DMS114 treated with DMSO at 0.1 percent for 48 hours (cell line): Measurements from ENCODE around the gene SPESP1.

Source experiments
- DNase-seq: peaks from one replicate; lab custom pipeline; 2025; ENCODE audit not compliant: unreplicated experiment; lab: John Stamatoyannopoulos, UW

Gene SPESP1

DNA sequence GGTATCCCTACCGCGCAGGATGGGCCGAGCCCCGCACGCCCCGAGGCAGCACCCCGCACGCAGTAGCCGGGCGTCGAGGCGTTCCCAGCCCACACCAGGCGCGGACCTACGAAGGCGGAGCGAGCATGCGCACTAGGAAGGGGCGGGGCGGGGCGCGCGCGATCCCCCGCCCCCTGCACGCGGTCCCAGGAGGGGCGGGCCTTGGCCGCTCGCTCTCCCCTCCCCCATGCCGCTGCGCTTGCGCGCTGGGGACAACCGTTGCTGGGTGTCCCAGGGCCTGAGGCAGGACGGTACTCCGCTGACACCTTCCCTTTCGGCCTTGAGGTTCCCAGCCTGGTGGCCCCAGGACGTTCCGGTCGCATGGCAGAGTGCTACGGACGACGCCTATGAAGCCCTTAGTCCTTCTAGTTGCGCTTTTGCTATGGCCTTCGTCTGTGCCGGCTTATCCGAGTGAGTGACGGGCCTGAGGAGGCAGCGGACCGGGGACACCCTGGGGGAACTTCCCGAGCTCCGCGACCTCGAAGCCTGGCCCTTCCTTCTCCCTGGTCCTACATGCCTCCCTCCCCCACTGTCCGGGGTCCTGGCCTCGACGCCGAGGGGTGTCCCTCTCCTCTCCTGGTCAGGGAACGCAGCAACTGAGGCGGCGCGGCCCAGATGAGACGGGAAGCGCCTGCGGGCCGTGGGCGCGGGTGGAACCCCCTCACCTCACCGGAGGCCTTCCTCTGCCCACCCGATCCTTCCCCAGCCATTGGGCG is at the start of gene SPESP1:
SPESP1 (plus strand) TSS at position 258 of the 755 bp plus-strand sequence; CDS start at position 387, 129 bp downstream.
- no peak for DNase-seq

DNA sequence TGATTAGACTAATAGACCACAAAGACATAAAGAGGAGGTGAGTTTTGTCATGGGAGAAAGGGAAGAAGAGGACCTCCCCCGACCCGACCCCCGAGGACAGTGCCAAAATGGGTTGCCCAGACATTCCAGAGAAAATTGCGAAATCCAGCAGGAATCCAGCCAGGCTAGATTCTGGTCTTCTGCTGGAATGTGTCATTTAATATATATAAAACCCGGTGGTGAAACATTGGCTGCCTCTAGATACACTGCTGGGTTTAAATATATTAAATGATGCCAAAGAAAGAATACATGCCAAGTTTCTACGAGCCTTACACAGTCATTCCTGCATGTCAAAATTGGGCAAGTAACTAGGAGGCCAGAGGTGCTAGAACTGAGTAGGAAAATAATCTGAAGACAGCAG is 45.3 kb upstream of the SPESP1 start:
- no peak for DNase-seq

DNA sequence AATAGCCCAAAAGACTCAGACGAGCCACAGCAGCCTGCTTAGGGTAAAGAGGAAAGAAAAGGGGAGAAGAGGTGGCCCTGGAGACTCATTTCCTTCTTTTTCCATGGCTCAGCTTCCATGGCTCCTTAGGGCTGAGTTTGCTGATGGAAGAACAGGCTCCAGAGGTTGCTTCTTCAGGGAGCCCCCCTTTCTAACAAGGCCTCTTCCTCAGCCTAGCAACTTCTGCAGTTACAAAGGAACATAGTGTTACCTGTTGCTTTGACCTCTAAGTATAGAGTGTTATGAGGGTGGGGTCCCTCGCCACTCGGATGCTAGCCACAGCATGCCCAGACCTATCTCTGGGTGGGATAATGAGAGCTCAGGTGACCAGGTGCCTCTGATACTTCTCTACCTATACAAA is 43.2 kb upstream of the SPESP1 start:
- no peak for DNase-seq

- DNase-seq = no peak
Observed at GRCh38 chr15:68887819-68888218, 42.5 kb upstream of the SPESP1 start.

GRCh38 chr15:68888419-68888818 is 41.9 kb upstream of the SPESP1 start:
- no peak for DNase-seq

DNA sequence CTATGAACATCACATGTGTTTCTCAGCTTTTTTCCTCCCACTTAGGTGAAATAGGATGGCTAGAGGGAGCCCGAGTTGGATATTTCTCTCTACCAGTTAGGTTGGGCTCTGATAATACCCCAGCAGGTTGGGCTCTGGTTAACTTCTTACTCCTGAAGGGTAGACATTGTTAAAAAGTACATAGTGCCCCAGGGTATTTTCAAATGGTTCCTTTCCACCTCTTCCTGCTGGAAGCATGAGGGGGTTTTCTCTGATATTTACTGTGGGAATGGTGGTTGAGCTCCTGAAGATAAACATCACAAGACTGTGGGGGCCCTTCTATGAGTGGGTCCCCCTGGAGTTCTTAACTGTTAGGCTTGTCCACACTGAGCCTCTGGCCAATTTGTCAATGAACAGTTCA is 36.1 kb upstream of the SPESP1 start:
- no peak for DNase-seq

DNA sequence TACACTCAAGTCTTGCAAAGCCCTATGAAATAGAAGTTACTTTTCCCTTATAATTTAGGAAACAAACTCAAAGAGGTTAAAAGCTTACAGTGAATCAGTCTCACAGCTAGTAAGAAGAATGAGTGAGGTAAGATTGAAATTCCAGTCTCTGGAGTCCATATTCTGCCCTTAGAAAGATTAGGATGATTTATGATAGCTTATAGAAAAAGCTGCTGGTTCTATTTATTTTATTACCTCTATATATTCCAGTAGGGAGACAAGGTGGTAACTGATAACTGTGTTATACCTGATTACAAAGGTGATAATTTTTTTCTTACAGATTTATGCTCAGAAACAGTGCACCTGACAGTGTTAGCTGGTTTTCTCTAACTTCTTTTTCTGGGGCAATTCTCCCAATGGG is 34.1 kb upstream of the SPESP1 start:
- DNase-seq = no peak

GRCh38 chr15:68897016-68897415 is 33.3 kb upstream of the SPESP1 start:
- no peak for DNase-seq

DNA sequence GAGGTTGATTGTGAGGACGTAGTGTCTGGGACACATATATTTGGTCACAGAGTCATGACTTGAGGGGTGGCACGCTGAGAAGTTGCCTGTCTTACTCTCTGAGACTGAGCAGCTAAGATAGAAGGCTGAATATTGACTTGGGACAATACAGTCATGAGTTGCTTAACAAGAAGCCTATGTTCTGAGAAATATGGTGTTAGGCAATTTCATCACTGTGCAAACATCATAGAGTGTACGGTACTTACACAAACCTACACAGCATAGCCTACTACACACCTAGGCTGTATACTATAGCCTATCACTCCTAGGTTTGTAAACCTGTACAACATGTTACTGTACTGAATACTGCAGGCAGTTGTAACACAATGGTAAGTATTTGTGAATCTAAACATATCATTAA is 30.3 kb upstream of the SPESP1 start:
- no peak for DNase-seq

- DNase-seq = no peak
Observed at GRCh38 chr15:68907396-68907923, 22.9 kb upstream of the SPESP1 start.

- no peak for DNase-seq
Observed at GRCh38 chr15:68909601-68910100, 20.7 kb upstream of the SPESP1 start.

GRCh38 chr15:68910341-68910740 is 20.0 kb upstream of the SPESP1 start:
- no peak for DNase-seq

DNA sequence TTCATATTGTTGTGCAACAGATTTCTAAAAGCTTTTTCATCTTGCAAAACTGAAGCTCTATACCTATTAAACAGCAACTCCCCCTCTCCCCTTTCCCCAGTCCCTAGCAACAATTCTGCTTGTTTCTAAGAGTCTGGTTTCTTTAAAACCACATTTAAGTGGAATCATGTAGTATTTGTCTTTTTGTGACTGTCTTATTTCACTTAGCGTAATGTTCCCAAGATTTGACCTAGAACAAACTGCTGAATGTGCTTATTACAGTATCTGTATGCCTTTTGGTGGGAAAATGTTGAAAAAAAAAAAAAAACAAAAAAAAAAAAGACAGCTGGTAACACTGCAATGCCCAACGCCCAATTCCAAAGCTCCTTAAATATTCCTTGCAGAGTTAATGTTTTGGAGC is 19.5 kb upstream of the SPESP1 start:
- no peak for DNase-seq

GRCh38 chr15:68921926-68922325 is 8.4 kb upstream of the SPESP1 start:
- DNase-seq = no peak

DNA sequence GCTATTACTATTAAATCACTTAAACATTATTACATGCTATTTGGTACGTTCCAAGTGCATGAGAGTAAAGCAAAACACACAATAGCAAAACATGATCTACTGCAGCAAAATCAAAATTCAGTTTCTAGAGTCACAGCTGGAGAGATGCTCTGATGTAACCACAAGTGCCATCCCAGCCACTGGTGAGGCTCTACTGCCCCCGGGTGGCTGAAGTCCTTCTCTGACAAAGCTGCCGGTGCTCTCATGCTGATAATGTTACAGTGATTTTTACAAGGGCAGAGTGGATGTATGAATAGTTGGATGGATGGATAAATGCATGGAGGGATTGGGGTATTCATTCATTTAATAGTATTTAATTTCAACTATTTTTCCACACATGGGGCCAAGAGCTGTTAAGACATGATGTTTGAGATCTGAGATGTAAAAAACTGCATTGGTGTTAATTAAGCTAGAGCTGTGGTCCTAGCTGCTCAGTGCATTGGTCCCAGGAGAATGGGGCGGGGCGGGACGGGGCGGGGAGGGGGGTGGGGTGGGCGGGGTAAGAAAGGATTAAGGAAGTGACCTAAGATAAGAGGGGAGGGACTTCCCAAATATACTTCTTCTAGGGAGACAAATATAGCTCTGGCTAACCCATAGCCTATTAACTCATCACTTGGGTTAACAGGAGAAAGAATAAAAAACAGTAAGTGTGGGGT is 5.3 kb upstream of the SPESP1 start:
- DNase-seq = peak; percentile 78

GRCh38 chr15:68933001-68933400 is 2.7 kb downstream of the SPESP1 start:
- DNase-seq = no peak

DNA sequence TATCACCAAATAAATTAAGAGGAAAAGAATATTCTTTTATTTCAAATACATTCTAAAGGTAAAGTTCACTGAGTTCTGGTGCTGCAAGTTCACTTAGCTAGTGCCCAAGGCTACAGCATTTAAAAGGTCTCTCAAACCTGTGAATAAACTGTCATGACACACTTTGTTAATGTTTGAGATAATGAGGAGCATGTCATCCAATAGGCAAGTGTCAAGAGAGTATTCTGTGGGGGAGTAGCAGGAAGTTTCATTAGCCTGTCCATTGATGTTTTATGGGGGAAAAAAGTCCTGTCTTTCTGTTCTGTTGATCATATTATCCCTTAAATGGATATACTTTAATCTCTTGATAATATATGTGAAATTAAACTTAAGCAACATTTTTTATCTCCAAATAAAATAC is 4.0 kb downstream of the SPESP1 start:
- no peak for DNase-seq

DNA sequence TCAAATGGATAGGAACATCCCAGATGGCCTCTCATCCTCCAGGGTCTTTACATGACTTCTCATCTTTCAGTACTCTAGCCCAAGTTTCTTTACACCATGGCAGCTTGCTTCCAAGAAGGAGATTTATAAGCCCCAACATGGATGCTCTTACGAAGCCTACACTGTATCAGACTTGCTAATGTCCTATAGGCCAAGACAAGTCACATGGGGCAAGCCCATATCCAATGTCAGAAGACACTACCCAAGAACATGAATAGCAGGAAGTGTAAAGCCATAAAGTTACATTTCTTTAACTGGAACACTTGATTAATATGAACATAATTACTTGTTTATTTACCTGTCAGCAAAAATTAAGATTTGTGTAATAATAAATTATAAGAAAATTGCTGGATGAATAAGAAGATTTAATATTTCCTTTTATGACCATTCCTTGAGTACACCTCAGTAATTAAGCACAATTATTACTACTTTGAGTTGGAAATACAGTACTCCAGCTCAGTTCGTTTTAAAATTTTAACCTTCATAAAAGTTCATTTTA is 5.1 kb downstream of the SPESP1 start:
- DNase-seq = no peak

DNA sequence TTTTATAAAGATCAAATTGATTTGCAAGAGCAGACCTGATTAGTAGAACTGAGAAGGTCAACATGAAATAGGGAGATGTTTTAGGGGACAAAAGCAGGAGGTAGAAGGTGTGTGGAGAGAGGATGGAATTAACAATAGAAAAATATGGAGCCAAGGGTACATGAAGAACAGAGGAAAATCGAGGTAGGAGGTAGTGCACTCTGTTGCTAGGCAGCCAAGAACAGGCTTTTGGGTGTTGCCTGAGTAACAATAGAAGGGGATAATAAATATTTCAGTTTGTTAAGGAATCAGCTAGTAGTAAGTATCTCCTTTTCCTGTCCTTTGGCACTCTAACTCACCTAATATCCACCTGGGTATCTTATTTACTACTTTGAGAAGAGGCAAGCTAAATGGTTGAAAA is 9.2 kb downstream of the SPESP1 start:
- DNase-seq = no peak

DNA sequence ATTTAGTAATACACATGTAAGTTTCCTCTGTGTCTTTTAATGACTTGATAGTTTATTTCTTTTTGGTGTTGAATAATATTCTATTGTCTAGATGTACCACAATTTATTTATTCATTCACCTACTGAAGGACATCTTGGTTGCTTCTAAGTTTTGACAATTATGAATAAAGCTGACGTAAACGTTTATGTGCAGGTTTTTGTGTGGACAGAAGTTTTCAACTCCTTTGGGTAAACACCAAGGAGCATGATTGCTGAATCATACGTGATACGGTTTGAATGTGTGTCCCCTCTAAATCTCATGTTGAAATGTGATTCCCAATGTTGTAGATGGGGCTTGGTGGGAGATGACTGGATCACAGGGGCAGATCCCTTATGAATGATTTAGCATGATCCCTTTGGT is 21.5 kb downstream of the SPESP1 start:
- no peak for DNase-seq

DNA sequence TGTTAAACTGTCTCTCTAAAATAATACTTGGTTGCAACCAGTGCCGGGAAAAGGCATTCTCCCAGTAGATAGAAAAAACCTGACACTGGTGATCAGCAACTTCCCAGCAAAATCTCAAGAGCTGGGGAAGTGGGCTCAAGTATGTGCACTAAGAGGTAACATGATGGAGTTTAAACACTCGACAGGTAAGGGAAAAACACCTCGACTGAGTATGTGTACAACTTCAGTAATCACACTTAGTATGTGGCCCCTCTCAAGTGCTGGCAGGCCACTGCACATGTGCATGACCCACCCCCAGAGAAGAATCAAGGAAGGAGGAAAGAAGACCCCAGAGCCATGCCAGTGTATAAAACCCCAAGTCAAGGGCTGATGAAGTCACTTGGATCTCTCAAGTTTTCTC is 27.4 kb downstream of the SPESP1 start:
- DNase-seq = no peak

- DNase-seq = no peak
Observed at GRCh38 chr15:68958597-68958996, 28.3 kb downstream of the SPESP1 start.
